ENCODE results near the gene GUCY1A1. TPM values are rescaled to one million over a fixed set of nuclear protein-coding genes. Genes with fewer than 3 reads are reported as not detected.

GUCY1A1 gene
- total and polyA plus RNA-seq, 5 donors, result 9.9 to 82.5 (median 63.5) TPM

- intact Hi-C loops (cut with DNase I), result loop anchor here in 1 of 4 donors (10.0 kb wide), 1 partner anchor 108 kb away; no protein-coding TSS in a partner anchor
- Histone ChIP-seq H3K9me3 (ENCODE audit: control insufficient read depth, low read length) (no peaks in the 10 kb centered on the region), H3K27ac (ENCODE audit: low read length) (no peak overlapping the region), H3K4me3 (ENCODE audit: low read length) (no peak overlapping the region), H3K27me3 (ENCODE audit: control insufficient read depth, insufficient read depth) (no peaks in the 10 kb centered on the region), H3K4me1 (ENCODE audit: control insufficient read depth, insufficient read depth, low read length) (no peaks in the 10 kb centered on the region)
- ATAC-seq, result peak in 1 of 2 donors; percentile 40
- DNase-seq, result no peak
- 25% methylated on average over 4 of the region's 4 CpGs for WGBS
These were observed 9.8 kb downstream of the GUCY1A1 start for GRCh38 chr4:155676430-155676825.

- no peaks in the 10 kb centered on the region for H3K9me3 ChIP-seq (ENCODE audit: control insufficient read depth, low read length)
- intact Hi-C loops (cut with DNase I), result loop anchor here in 1 of 4 donors (10.0 kb wide), 1 partner anchor 107 kb away; no protein-coding TSS in a partner anchor
- no peaks in the 10 kb centered on the region for H3K4me1 ChIP-seq (ENCODE audit: control insufficient read depth, insufficient read depth, low read length)
- H3K27me3 ChIP-seq (ENCODE audit: control insufficient read depth, insufficient read depth), result no peaks in the 10 kb centered on the region
- DNase-seq, result no peak
- no peak overlapping the region for H3K27ac ChIP-seq (ENCODE audit: low read length)
- whole genome bisulfite sequencing, result 89% methylated on average over 2 of the region's 2 CpGs
- no peak for ATAC-seq
- H3K4me3 ChIP-seq (ENCODE audit: low read length), result no peak overlapping the region
These were observed 11.4 kb downstream of the GUCY1A1 start for GRCh38 chr4:155678011-155678410.

DNA sequence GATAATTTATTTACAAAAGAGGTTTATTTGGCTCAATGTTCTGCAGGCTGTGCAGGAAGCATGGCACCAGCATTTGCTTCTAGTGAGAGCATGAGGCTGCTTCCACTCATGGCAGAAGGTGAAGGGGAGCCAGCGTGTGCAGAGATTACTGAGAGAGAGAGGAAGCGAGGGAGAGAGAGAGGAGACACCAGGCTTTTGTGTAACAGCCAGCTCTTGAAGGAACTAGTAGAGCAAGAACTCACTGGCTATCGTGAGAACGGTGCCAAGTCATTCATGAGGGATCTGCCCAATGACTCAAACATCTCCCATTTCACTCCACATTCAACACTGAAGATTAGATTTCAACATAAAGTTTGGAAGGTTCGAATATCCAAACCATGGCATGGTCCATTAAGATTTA lies 12.7 kb downstream of the GUCY1A1 start:
- Histone ChIP-seq H3K4me1 (ENCODE audit: control insufficient read depth, insufficient read depth, low read length) (no peaks in the 10 kb centered on the region), H3K27ac (ENCODE audit: low read length) (no peak overlapping the region), H3K4me3 (ENCODE audit: low read length) (no peak overlapping the region), H3K27me3 (ENCODE audit: control insufficient read depth, insufficient read depth) (no peaks in the 10 kb centered on the region), H3K9me3 (ENCODE audit: control insufficient read depth, low read length) (no peaks in the 10 kb centered on the region)
- intact Hi-C loops (cut with DNase I), result loop anchor here in 1 of 4 donors (10.0 kb wide), 1 partner anchor 105 kb away; no protein-coding TSS in a partner anchor
- ATAC-seq, result peak; percentile 72 to 77
- DNase-seq, result peak in 2 of 3 donors; percentile 45 to 60
- 34% methylated on average over 5 of the region's 5 CpGs for WGBS

- WGBS, result 57% methylated on average over 3 of the region's 3 CpGs
- intact Hi-C loops (cut with DNase I), result no loop called here
- H3K9me3 ChIP-seq (ENCODE audit: control insufficient read depth, low read length), result no peaks in the 10 kb centered on the region
These were observed 15.2 kb downstream of the GUCY1A1 start for GRCh38 chr4:155681886-155682285.

GRCh38 chr4:155684423-155684822 lies 17.8 kb downstream of the GUCY1A1 start:
- Histone ChIP-seq H3K4me3 (ENCODE audit: low read length) (no peak overlapping the region), H3K4me1 (ENCODE audit: control insufficient read depth, insufficient read depth, low read length) (no peaks in the 10 kb centered on the region), H3K9me3 (ENCODE audit: control insufficient read depth, low read length) (no peaks in the 10 kb centered on the region), H3K27ac (ENCODE audit: low read length) (no peak overlapping the region), H3K27me3 (ENCODE audit: control insufficient read depth, insufficient read depth) (no peaks in the 10 kb centered on the region)
- 49% methylated on average over 2 of the region's 2 CpGs for WGBS
- intact Hi-C loops (cut with DNase I), result no loop called here
- ATAC-seq, result no peak
- no peak for DNase-seq

More at GRCh38 chr4:155681886-155682285, 15.2 kb downstream of the GUCY1A1 start:
- Histone ChIP-seq H3K27me3 (ENCODE audit: control insufficient read depth, insufficient read depth) (no peaks in the 10 kb centered on the region), H3K4me1 (ENCODE audit: control insufficient read depth, insufficient read depth, low read length) (no peaks in the 10 kb centered on the region), H3K27ac (ENCODE audit: low read length) (no peak overlapping the region), H3K4me3 (ENCODE audit: low read length) (no peak overlapping the region)
- ATAC-seq (no peak), DNase-seq (no peak)

GRCh38 chr4:155684892-155685541 lies 18.4 kb downstream of the GUCY1A1 start:
- DNase-seq (no peak), ATAC-seq (no peak)
- WGBS, result 56% methylated on average over 1 of the region's 1 CpG
- Histone ChIP-seq H3K4me3 (ENCODE audit: low read length) (no peak overlapping the region), H3K27ac (ENCODE audit: low read length) (no peak overlapping the region), H3K27me3 (ENCODE audit: control insufficient read depth, insufficient read depth) (no peaks in the 10 kb centered on the region), H3K9me3 (ENCODE audit: control insufficient read depth, low read length) (no peaks in the 10 kb centered on the region), H3K4me1 (ENCODE audit: control insufficient read depth, insufficient read depth, low read length) (no peaks in the 10 kb centered on the region)
- intact Hi-C loops (cut with DNase I), result no loop called here

DNA sequence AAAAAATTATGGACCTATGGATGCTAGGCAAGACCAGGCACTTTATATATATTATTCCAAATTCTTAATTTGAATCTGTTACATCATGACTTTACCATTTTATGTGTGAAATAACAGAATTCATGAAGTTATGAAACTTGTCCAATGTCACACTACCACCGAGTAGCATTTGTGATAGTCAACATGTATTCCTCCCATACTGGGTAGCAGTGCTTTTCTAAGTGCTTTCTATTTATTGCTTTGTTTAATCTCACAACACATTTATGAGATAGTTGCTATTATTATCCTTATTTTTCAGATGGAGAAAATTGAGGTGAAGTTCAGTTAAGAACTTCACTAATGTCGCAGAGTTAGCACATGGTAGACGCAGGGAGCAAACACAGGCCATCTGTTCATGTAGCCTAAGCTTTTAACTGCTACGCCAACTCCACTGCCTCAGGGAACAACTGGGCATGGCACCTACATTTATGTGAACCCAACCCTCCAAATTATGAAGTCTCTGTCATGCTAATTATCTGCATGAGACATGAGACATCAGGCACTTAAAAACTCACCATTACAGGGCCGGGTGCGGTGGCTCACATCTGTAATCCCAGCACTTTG lies 20.8 kb downstream of the GUCY1A1 start:
- Histone ChIP-seq H3K27me3 (ENCODE audit: control insufficient read depth, insufficient read depth) (no peaks in the 10 kb centered on the region), H3K9me3 (ENCODE audit: control insufficient read depth, low read length) (no peaks in the 10 kb centered on the region), H3K4me1 (ENCODE audit: control insufficient read depth, insufficient read depth, low read length) (no peaks in the 10 kb centered on the region), H3K4me3 (ENCODE audit: low read length) (no peak overlapping the region), H3K27ac (ENCODE audit: low read length) (no peak overlapping the region)
- 76% methylated on average over 6 of the region's 6 CpGs for WGBS
- intact Hi-C loops (cut with DNase I), result no loop called here
- DNase-seq (no peak), ATAC-seq (peak in 1 of 2 donors; percentile 59)

GRCh38 chr4:155688211-155688610 lies 21.6 kb downstream of the GUCY1A1 start:
- DNase-seq, result no peak

DNA sequence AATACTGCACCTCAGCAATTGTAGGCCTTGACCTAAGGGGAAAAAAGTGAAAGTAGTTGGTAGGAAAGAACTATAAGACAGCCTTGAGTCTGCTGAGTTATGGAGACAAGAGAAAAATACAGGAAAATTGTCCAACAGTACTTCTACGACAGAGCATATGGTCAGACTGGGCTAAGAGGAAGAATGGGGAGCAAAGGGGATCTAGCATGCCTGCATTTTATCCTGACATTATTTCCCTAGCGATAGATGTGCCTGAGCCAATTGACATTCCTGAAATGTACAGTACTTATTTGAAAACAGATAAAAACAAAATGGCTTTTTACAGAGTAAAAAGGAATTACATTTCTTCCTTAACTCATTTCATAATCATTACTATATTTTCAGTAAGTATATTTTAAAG lies 22.2 kb downstream of the GUCY1A1 start:
- intact Hi-C loops (cut with DNase I), result no loop called here
- ATAC-seq (no peak), DNase-seq (no peak)
- Histone ChIP-seq H3K4me1 (ENCODE audit: control insufficient read depth, insufficient read depth, low read length) (no peaks in the 10 kb centered on the region), H3K27me3 (ENCODE audit: control insufficient read depth, insufficient read depth) (no peaks in the 10 kb centered on the region), H3K9me3 (ENCODE audit: control insufficient read depth, low read length) (no peaks in the 10 kb centered on the region), H3K27ac (ENCODE audit: low read length) (no peak overlapping the region), H3K4me3 (ENCODE audit: low read length) (no peak overlapping the region)
- WGBS, result 49% methylated on average over 2 of the region's 2 CpGs

More at GRCh38 chr4:155688211-155688610, 21.6 kb downstream of the GUCY1A1 start:
- no peaks in the 10 kb centered on the region for H3K27me3 ChIP-seq (ENCODE audit: control insufficient read depth, insufficient read depth)
- intact Hi-C loops (cut with DNase I), result no loop called here
- no peak overlapping the region for H3K4me3 ChIP-seq (ENCODE audit: low read length)
- no peak for ATAC-seq
- no peaks in the 10 kb centered on the region for H3K9me3 ChIP-seq (ENCODE audit: control insufficient read depth, low read length)
- WGBS, result 97% methylated on average over 1 of the region's 1 CpG
- H3K4me1 ChIP-seq (ENCODE audit: control insufficient read depth, insufficient read depth, low read length), result no peaks in the 10 kb centered on the region
- no peak overlapping the region for H3K27ac ChIP-seq (ENCODE audit: low read length)

DNA sequence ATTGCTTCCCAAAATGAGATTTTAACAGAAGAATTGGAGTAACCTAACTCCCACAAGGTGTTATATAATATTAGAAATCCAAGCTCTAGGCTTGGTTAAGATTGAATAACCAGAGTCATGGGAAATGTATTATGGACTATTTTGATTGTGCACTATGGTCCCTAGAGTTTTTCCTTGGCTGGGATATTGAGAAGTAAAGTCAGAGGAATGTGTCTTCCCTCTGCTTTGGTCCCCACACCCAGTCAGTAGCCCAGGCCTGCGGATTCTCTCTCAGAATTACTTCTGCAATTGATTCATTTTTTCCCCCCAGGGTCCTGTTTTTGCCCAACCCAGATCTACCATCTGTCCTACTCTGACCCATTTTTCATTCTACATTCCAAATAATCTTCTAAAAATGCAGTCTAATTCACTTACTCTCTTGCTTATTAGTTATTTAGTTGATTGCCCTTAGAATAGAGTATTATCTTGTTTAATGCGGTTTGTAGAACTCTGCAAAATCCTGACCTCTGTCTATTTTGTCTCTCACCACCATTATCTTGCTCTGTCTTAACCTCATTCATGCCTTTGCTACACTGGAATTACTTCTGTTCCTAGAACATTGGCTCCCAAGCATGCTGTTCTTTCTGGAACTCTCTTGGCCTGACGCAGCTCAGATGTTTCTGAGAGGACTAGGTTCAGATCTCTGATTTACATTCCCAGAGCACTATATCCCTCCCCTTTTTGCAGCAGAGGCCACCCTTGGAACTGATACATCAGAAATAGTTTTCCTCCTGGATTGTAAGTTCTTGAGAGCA lies 23.6 kb downstream of the GUCY1A1 start:
- ATAC-seq (peak in 1 of 2 donors; percentile 44), DNase-seq (peak in 1 of 3 donors; percentile 26)
- 63% methylated on average over 3 of the region's 3 CpGs for WGBS
- intact Hi-C loops (cut with DNase I), result no loop called here
- Histone ChIP-seq H3K27me3 (ENCODE audit: control insufficient read depth, insufficient read depth) (no peaks in the 10 kb centered on the region), H3K27ac (ENCODE audit: low read length) (no peak overlapping the region), H3K4me3 (ENCODE audit: low read length) (no peak overlapping the region), H3K4me1 (ENCODE audit: control insufficient read depth, insufficient read depth, low read length) (no peaks in the 10 kb centered on the region), H3K9me3 (ENCODE audit: control insufficient read depth, low read length) (no peaks in the 10 kb centered on the region)

DNA sequence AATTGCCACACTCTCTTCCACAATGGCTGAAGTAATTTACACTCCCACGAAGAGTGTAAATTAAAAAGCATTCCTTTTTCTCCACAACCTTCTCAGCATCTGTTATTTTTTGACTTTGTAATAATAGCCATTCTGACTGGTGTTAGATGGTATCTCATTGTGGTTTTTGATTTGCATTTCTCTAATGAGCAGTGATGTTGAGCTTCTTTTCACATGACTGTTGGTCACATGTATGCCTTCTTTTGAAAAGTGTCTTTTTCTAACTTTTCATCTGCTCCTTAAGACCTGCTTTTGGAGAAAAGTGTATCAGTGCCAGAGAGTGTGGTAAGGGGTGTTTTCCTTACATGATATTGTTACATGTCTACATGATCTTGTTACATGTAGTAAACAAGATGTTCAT lies 25.7 kb downstream of the GUCY1A1 start:
- DNase-seq (no peak), ATAC-seq (no peak)
- no peak overlapping the region for H3K4me3 ChIP-seq (ENCODE audit: low read length)
- H3K9me3 ChIP-seq (ENCODE audit: control insufficient read depth, low read length), result no peaks in the 10 kb centered on the region
- intact Hi-C loops (cut with DNase I), result no loop called here
- WGBS, result 91% methylated on average over 1 of the region's 1 CpG
- no peak overlapping the region for H3K27ac ChIP-seq (ENCODE audit: low read length)
- no peaks in the 10 kb centered on the region for H3K27me3 ChIP-seq (ENCODE audit: control insufficient read depth, insufficient read depth)
- no peaks in the 10 kb centered on the region for H3K4me1 ChIP-seq (ENCODE audit: control insufficient read depth, insufficient read depth, low read length)

Data from right cardiac atrium (tissue), 5 donors.